CD4-positive, alpha-beta T cell treated with Interleukin-6 for 4 hours (primary cell): Measurements from ENCODE around the gene SYNPO2.
"Not testable (repeated sequence)": the region's sequence is repeated elsewhere in the genome, so short reads cannot be mapped to it uniquely, and the experiment has no call there.

ENCODE experiments used
- DNase-seq: peaks from one replicate; pipeline ENCODE4 v3.0.0-alpha.2; 2020; ENCODE audit warnings: mixed read lengths

Gene SYNPO2

DNA sequence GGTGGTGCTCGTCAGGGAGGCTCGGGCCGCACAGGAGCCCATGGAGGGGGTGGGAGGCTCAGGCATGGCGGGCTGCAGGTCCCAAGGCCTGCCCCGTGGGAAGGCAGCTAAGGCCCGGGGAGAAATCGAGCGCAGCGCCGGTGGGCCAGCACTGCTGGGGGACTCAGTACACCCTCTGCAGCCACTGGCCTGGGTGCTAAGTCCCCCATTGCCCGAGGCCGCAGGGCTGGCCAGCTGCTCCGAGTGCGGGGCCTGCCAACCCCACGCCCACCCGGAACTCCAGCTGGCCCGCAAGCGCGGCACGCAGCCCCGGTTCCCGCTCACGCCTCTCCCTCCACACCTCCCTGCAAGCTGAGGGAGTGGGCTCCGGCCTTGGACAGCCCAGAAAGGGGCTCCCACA lies 88.4 kb downstream of the SYNPO2 start:
- DNase-seq = not testable (repeated sequence)

DNA sequence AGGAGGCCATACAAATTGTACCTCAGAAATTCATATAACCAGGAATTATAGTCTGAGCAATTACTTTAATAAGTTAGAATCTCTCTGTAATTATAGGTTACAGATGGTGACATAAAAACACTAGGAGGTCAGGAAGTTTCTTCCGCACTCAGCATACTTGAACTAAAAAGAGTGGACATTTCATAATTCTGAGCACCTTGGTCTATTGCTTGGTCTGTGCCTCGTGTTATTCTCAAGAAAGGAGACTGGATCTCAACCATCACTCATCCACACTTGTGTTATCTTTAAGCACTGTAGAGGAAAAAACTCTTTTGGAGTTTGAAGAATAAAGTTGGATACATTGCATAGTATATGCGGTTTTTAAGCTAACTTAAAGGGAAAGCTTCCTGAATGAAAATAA lies 91.1 kb downstream of the SYNPO2 start:
- no peak for DNase-seq

DNA sequence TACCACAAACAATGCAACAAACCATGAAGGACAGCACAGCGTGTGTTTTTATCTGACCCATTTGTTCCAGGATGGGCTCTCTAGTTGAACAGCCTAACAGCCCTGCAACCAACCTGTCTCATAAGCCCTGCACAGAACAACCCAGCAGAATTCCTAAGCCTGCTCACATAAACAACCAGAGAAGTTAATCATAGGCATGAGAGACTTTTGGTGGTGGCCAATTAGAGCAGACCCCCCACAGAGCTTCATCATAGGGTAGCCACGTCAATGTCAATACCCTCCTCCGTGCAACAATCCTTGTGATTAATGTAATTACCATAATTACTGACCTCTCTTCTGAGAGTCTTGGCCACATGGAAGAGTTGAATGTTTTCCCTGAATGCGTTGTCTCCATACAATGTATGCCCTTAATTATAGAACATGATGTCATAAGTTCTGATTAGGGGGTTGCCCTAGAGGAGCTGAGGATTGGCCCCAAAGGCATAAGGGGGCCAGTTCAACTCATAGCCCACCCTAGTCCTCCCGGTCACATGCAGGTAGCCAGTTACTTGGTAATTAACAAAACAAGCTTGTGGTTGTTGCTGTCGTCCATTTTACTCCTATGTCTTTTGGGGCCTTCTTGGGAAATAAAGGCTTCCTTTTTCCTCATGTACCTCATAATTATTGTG lies 92.7 kb downstream of the SYNPO2 start:
- no peak for DNase-seq

DNA sequence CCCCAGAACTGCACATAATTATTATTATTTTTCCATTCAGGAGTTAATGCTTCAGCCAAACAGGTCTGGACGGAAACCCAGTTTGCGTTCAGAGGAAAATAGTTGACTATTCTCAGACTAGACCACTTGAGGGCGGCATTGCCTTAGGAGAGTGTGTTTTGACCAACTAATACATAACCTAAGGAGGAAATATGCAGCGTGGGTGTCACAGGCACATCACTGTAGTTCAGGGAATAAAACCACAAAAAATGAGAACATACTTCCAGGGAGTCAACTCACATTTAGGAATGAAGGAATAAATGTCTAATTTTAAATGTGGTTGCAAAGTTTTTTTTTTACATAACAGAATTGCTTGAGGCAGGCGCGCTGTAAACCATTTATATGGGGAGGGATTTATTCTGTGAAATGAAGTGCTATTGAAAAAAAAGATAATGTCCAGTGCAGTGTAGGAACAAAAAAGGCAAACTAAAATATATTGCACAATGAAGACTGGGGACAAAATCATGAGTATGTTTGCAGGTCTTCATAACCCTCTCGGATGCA lies 93.3 kb downstream of the SYNPO2 start:
- DNase-seq = peak; percentile 55

DNA sequence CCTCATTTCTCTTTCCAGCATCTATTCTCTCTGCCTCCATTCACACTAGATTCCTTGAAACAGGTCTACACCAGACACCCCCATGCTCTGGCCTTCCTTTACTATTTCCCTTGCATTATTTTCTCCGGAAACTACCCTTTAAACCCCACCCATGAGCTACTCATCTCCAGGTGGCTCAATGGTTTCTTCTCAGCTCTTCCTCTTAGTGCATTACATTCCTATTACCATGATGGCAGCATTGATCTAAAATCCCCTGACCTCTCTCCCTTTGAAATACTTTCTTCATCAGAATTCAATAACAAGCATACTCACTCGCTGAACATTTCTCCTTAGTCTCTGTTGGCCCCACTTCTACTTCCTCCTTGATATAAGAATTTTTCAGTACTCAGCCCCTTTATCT lies 94.6 kb downstream of the SYNPO2 start:
- DNase-seq = no peak

DNA sequence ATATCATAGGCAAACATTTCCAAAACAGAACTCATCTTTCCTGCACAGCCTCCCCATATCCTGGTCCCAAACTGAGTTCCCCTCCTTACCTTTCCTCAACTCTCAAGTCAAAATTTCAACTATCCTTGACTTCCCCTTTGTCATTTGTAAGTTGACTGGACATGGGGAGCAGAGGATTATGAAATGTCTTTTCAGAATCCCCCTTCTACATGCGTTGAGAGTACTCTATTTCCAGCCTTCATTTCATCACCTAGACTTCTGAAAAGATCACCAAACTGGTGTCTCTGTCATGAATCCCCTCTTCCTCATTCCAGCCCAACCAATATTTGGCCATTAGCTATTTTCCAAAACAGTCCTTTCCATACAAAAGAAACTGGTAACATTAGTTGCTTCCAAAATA lies 95.2 kb downstream of the SYNPO2 start:
- DNase-seq = no peak

DNA sequence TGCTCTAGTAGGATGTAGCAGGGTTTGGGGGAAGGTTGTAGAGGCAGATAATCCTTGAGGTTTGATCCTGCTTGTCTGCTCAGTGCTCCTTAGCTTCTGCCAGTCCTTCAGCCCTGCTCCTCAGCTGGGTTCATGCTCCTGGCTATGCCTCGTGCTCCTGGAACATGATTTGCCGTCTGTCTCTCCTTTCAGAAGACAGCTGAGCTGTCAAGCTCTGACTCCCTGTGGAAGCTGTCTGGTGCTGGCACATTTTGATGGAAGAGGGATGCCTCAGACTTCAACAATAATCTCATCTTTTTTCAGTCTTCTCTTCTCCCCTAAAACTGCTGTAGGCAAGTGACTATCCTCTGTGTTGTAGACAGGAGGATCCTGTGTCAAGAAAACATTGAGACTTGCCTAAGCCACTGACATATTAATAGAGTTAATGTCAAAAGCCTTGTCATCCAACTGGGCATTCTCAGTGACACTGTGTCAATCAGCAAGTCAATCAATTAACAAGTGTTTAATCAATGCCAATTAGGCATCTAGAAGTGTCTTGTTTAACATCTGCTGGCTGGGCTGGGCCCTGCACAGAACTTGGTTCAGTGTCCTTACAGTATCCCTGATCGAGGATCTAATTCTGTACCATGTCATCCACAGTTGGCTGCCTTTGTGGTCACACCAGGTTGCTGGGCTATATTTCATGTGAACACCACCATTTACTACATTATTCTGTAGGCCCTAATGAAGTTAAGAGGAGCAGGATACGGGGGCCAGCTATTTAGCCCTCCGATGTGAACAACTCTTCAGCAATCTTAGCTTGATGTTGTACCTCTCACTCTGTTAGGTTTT lies 96.7 kb downstream of the SYNPO2 start:
- DNase-seq = no peak

DNA sequence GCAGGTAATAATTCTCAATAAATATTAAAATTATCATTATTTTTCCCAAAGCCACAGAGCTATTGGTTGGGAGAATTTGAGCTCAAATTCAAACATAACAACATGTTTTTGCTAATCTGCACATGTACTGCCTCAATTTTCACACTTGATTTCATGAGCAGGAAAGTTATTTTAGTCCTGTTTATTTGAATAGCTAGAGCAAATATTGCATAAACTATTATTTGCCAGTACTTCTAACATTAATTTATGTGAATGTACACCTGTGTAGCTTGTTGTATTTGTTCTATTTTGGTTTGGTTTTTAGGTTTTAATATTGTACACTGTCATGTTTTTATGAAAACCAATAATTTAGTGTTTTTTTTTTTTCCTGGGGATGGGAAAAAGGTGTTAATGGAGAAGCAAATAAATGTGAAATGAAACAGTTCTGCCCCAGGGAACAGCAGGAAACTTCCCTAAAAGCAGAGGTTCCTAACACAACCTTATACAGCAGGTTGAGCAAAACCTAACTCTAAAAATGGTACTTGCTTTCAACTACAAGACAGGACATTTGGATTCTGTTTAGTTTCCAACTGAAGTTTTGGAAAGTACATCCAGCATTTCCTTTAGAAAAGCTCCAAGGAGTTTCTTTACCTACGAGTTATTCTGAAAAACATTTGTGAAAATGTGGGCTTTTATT lies 99.4 kb downstream of the SYNPO2 start:
- DNase-seq = no peak

DNA sequence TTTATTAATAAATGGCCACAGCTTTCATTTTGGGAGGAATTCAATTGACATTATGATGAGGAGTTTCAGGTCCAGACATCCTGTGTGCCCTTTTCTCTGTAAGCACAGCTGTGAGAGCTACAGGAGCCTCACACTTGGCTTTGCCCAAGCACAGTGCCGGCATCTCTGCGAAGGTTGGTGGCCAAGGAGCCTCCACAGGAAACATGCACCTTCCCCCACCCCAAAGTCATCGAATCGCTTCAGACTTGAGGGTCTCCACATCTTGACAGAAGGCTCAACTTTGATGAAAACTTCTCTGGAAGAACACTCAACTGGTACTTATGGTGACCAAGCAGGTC lies 100.0 kb downstream of the SYNPO2 start:
- DNase-seq = no peak

DNA sequence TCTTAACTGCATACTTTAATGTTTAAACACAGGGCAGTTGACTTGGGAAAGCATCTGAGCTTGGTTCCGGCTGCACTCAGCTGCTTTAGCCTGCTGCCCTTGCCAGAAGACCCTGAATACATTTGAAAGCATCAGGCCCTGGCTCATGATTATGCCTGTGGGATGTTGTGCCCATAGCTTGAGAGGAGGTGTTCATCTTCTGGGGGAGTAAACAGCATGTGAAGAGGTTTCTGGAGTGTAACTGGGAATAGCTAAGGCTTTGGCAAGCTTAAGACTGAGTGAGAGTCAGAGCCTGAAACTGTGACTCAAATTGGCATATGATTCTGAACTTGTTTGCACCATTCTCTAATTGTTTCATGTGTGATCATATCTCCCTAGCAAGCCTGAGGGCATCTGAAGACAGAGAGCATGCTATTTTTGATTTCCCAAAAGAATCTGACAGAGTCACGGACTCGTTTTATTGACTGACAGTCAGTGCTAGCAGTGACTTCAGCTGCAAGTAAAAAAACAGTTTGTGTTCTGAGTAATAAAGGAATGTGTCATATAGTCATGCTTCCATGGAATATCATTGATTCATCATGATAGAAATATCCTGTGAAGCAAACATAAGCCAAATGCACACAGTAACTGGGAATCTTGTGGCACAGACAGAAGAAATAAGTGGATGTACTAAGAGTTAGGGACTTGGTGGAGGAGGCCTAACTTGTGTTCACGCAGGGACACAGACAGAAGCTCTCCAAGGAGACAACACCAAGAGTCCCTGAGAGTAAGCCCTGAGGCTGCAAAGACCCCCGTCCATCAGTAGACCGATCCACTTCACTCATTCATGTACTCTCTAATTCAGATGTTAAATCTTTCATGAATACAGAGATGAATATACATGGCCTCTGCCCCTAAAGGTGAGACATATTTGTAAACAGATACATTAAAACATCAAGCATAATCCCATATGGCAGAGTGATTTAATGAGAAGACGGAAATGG lies 100.7 kb downstream of the SYNPO2 start:
- DNase-seq = no peak

DNA sequence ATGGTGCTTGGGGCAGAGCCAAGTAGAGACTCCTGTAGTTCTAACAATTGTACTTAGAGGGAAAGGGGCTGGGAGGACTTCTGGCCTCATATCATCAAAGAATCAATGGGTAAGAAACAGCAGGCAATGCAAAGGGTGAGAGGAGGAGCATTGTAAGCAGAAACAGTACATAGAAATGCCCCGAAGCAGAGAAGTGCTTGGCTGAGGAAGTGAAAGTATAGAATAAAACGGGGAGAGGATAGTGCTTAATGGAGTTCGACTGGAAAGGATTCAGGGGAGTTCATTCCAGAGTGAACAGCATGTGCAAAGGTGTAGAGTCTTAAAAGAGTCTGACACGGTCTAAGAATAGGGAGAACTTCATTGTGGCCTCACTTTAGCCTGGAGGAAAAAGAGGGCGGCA lies 103.0 kb downstream of the SYNPO2 start:
- DNase-seq = no peak

DNA sequence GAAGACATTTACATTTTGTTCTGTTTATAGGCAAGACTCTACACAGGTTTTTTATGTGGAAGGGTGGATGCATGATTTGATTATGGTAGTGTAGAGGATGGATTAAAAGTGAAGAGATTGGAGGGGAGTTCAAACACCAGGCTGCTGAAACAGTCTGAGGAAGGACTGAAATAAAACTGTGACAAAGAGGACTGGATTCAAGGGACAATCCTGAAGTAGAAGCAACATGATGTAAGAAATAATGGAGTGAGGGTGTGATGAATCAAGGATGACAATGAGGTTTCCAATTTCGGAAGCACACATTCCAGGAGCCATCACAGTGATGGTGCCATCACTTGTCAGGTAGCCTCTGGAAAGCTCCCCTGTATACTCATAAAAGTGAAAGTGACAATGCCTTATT lies 103.5 kb downstream of the SYNPO2 start:
- no peak for DNase-seq

DNA sequence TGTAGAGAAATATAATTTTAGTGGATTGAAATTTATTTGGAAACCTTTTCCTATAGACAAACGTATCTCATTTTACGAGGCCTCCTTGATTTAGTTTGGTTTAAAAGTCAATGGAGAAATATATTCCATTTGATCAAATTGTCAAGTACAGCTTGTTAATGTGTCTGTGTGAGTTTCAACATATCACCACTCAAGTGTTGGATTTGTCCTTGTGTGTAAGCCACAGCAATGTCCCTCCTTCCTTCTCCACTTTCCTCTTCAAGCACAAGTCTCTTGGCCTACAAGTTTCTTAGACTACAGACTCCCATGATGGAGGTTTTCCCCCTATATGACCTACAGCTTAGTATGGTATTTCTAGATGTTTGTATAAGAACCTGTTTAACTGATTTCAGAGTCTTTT lies 104.7 kb downstream of the SYNPO2 start:
- DNase-seq = no peak

DNA sequence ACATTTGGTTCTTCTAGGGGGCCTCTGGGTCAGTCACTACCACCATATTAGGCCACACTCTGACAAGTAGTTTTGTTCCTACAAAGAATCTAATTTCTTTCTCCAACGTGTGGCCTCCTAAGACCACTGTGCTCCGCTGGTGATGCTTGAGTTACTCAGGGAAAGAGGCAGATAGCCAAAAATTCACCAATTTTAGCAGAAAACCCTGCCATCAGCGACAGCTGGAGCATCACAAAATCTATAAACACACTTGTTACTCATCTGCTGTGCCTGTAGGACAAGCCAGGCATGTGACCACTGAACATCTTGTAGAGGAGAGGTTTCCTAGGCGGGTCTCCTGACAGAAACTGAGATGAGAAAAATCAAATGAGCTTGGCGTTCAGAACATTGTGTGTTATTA lies 105.4 kb downstream of the SYNPO2 start:
- no peak for DNase-seq

DNA sequence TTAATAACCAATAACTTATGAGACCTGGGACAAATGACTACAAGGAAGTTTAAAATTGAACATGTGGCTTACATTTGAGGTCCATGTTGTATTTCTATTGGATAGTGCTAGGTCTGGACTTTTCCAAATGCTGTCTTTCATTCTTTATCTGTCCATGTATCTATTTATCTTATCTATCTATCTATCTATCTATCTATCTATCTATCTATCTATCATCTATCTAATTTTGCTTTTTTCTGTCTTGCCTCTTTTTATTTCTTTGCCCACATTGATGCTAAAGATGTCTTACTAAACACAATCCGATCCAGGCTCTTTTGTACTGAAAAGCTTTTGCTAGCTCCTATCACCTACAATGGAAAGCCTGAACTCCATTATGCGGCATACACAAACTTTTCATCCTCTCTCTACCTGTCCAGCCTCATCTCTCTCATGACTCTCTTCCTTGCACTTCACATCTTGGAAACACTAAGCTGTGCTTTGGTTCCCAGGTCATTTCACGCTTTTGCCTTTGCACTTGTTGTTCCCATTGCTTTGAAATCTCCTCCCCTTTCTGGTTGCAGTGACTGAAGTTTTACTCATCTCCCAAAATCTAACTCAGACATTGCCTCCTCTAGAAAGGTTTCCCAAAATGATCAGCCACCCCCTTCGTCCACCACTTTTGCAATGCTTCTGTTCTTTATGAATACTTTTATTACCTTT lies 107.2 kb downstream of the SYNPO2 start:
- DNase-seq = no peak

DNA sequence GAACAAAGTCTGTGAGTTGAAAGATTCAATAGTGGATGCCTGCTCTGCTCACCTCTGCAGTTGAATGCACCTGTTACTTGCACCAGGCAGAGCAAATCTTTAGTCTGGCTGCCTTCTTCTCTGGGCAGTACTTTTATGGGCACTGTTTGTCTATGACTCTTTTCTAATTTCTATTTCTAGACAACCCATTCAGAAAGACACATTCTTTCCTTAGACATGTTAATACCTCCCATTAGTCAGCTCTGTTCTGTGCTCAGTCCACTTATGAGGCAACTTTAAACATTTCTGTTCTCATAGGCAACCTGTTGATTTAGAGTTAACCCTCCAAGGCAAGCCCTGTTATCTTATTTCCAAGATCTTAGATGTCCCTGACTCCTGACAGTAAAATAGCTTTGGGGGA lies 108.9 kb downstream of the SYNPO2 start:
- no peak for DNase-seq

DNA sequence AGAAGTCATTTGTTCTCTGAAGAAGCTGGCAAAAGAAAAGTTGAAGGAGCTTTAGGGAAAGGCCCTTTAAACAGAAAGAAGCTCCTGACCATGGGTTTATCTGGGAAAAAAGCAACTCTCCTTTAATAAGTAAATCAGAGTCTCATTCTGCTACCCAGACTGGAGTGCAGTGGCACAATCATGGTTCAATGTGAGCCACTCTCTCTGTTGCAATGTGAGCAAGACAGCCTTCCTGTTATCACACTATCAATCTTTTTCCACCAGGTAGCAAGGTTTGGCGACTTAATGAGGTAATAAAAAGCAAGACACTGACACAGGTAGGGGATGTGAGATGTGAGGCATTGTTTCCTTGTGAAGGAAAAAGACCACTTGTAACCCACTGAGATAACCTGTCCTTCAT lies 111.3 kb downstream of the SYNPO2 start:
- no peak for DNase-seq

DNA sequence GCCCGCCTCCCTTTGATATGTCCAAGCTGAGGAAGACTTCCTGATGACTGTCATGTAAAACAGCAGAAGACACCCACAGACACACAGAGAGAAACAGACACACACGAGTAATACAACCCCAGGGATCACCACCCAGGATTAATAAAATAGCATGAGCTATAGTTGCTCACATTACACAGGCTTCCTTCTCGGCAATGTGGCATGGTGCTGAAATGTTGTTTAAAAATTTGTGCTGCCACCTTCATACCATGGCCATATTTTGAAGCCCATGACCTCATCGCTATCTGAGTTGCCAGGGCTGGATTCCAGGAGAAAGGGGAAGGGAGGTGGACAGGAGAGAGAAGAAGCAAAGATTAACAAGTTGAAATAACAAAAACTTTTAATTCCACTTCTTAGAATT lies 111.7 kb downstream of the SYNPO2 start:
- no peak for DNase-seq

DNA sequence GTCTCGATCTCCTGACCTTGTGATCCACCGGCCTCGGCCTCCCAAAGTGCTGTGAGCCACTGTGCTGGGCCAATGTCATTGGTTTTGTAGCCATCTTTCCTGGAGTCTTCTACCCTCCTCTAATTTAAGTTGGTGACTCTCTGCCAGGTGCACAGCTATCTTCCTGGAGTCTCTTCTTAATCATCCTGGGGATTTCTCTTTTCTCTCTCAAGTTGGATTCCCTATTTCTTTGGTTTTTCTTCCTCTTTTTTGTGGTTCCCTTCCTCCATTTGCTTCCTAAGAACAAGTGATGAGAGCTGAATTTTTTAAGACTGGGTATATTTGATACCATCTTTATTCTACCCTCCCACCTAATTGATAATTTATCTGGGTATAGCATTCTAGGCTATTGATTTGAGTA lies 113.8 kb downstream of the SYNPO2 start:
- DNase-seq = no peak

DNA sequence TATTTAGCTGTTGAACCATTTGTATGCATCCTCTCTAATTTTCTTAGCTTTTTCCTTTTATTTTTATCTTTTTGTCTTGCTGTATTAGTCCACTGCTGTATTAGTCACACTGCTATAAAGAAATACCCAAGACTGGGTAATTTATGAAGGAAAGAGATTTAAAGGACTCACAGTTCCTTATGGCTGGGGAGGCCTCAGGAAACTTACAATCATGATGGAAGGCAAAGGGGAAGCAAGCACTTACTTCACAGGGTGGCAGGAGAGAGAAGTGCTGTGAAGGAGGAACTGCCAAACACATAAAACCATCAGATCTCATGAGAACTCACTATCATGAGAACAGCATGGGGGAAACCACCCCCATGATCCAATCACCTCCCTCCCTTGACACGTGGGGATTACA lies 114.3 kb downstream of the SYNPO2 start:
- not testable (repeated sequence) for DNase-seq

DNA sequence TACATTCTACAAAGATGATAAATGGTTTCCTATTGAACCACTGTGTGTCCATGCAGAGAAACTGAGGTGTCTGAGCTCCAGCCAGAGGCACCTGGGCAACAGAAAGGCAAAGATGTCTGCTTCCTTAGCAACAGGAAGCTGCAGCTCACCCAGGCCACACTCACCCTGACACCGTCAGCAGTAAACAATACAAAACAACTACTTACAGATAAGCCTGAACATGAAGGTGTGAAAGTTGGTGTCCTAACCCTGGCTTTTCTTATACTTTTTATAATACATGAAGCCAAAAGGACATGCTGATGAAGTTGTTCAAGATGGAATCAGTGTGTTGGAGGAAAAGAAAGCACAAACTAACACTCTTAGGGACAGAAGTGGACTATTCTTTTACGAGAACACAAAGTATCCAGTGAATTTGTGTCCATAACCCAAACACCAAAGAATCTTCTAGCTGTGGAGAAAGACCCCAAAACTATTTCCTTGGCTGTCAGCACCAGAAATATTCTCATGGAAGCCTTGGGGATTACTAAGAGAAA lies 117.3 kb downstream of the SYNPO2 start:
- no peak for DNase-seq

DNA sequence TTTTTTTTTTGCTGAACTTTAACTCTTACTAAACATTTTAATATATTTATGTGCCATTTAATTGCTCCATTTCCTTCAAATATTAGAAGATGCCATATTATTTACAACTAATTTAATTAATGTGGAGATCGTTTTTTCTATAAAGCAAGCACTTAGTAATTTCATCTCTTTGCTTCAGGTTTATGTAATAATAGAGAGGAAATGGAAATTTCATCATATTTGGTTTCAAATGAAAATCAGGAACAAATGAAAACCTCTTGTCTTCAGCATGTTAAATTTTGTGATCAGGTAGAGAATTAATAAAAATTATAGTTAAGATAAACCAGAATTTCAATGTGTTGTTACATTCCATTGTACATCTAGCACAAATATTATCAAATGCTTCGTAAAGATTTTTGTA lies 120.1 kb downstream of the SYNPO2 start:
- no peak for DNase-seq
